ENCODE results near the gene CAMK1. TPM values are rescaled to one million over a fixed set of nuclear protein-coding genes. Genes with fewer than 3 reads are reported as not detected.

CAMK1 gene
- total and polyA plus RNA-seq, 12 donors: 6.2 to 27.1 (median 9.4) TPM

- TF ChIP-seq, protein P1, sequence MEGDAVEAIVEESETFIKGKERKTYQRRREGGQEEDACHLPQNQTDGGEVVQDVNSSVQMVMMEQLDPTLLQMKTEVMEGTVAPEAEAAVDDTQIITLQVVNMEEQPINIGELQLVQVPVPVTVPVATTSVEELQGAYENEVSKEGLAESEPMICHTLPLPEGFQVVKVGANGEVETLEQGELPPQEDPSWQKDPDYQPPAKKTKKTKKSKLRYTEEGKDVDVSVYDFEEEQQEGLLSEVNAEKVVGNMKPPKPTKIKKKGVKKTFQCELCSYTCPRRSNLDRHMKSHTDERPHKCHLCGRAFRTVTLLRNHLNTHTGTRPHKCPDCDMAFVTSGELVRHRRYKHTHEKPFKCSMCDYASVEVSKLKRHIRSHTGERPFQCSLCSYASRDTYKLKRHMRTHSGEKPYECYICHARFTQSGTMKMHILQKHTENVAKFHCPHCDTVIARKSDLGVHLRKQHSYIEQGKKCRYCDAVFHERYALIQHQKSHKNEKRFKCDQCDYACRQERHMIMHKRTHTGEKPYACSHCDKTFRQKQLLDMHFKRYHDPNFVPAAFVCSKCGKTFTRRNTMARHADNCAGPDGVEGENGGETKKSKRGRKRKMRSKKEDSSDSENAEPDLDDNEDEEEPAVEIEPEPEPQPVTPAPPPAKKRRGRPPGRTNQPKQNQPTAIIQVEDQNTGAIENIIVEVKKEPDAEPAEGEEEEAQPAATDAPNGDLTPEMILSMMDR (IDR thresholded peaks at IDR 0.05): no peak
- no peak for DNase-seq
- Histone ChIP-seq H3K27ac (no peak overlapping the region), H3K4me3 (no peak overlapping the region), H3K27me3 (peaks cover 0 to 2% (median 0%) of the 10 kb centered on the region in 7 donors), H3K9me3 (no peaks in the 10 kb centered on the region), H3K4me1 (peaks cover 0 to 2% (median 0%) of the 10 kb centered on the region in 9 donors), H3K36me3 (no peaks in the 10 kb centered on the region)
- WGBS, 2 donors: 82% methylated on average over 3 of the region's 3 CpGs
- intact Hi-C loops (cut with DNase I): loop anchor here in 1 of 10 donors (10.0 kb wide), 1 partner anchor 515 kb away; no protein-coding TSS in a partner anchor
- ATAC-seq: no peak
Measured at GRCh38 chr3:9710174-9710739, 59.5 kb downstream of the CAMK1 start.

Other genes starting within 250 kb of the CAMK1 start
- gene LHFPL4, start 216.1 kb downstream of the CAMK1 start, total RNA-seq: not detected
- gene LHFPL4, start 216.1 kb downstream of the CAMK1 start, polyA plus RNA-seq: not detected
- gene MTMR14, start 120.4 kb downstream of the CAMK1 start, total RNA-seq: 10 to 100 TPM; 28.9 to 49.6 (median 38.6) TPM
- 10 to 100 TPM; 24.2 to 48.4 TPM for gene MTMR14, start 120.4 kb downstream of the CAMK1 start, polyA plus RNA-seq
- under 1 TPM in 1 of 10 donors, not detected in 9; 0.46 TPM for gene CPNE9, start 66.1 kb downstream of the CAMK1 start, total RNA-seq
- gene CPNE9, start 66.1 kb downstream of the CAMK1 start, polyA plus RNA-seq: not detected
- 10 to 100 TPM in 4 of 10 donors, 1 to 10 TPM in 6; 7.3 to 15.1 (median 9.1) TPM for gene BRPF1, start 38.2 kb downstream of the CAMK1 start, total RNA-seq
- gene BRPF1, start 38.2 kb downstream of the CAMK1 start, polyA plus RNA-seq: 1 to 10 TPM; 7.3 to 8.5 TPM
- gene OGG1, start 20.0 kb downstream of the CAMK1 start, total RNA-seq: 10 to 100 TPM in 3 of 10 donors, 1 to 10 TPM in 7; 5.2 to 10.8 (median 8.0) TPM
- gene OGG1, start 20.0 kb downstream of the CAMK1 start, polyA plus RNA-seq: 10 to 100 TPM; 11.3 to 15.1 TPM
- 10 to 100 TPM; 38.5 to 59.6 (median 42.9) TPM for gene TADA3, start 22.5 kb upstream of the CAMK1 start, total RNA-seq
- gene TADA3, start 22.5 kb upstream of the CAMK1 start, polyA plus RNA-seq: 10 to 100 TPM; 48.7 to 51.4 TPM
- 100 to 1,000 TPM in 1 of 10 donors, 10 to 100 TPM in 9; 40.6 to 111 (median 55.0) TPM for gene ARPC4, start 23.1 kb upstream of the CAMK1 start, total RNA-seq
- gene ARPC4, start 23.1 kb upstream of the CAMK1 start, polyA plus RNA-seq: 100 to 1,000 TPM in 1 of 2 donors, 10 to 100 TPM in 1; 27.9 to 104 TPM
- gene TTLL3, start 40.3 kb upstream of the CAMK1 start, total RNA-seq: 10 to 100 TPM in 7 of 10 donors, 1 to 10 TPM in 3; 8.7 to 20.5 (median 13.7) TPM
- 10 to 100 TPM in 1 of 2 donors, 1 to 10 TPM in 1; 6.7 to 35.0 TPM for gene TTLL3, start 40.3 kb upstream of the CAMK1 start, polyA plus RNA-seq
- 10 to 100 TPM; 26.4 to 42.3 (median 29.4) TPM for gene RPUSD3, start 74.1 kb upstream of the CAMK1 start, total RNA-seq
- gene RPUSD3, start 74.1 kb upstream of the CAMK1 start, polyA plus RNA-seq: 10 to 100 TPM; 43.4 to 45.7 TPM
- gene CIDEC, start 110.3 kb upstream of the CAMK1 start, total RNA-seq: 10 to 100 TPM in 2 of 10 donors, 1 to 10 TPM in 5, under 1 TPM in 2, not detected in 1; 0.27 to 18.3 (median 4.4) TPM
- 10 to 100 TPM in 1 of 2 donors, 1 to 10 TPM in 1; 8.0 to 25.3 TPM for gene CIDEC, start 110.3 kb upstream of the CAMK1 start, polyA plus RNA-seq
- 10 to 100 TPM; 13.8 to 25.0 (median 18.0) TPM for gene JAGN1, start 120.7 kb upstream of the CAMK1 start, total RNA-seq
- gene JAGN1, start 120.7 kb upstream of the CAMK1 start, polyA plus RNA-seq: 10 to 100 TPM; 23.2 to 69.3 TPM
- gene IL17RE, start 132.9 kb upstream of the CAMK1 start, total RNA-seq: 1 to 10 TPM in 4 of 10 donors, under 1 TPM in 6; 0.16 to 2.3 (median 0.92) TPM
- gene IL17RE, start 132.9 kb upstream of the CAMK1 start, polyA plus RNA-seq: 1 to 10 TPM; 1.3 to 1.6 TPM
- gene IL17RC, start 147.2 kb upstream of the CAMK1 start, total RNA-seq: 10 to 100 TPM; 18.6 to 36.2 (median 27.9) TPM
- gene IL17RC, start 147.2 kb upstream of the CAMK1 start, polyA plus RNA-seq: 10 to 100 TPM; 40.7 to 62.3 TPM
- gene CRELD1, start 163.9 kb upstream of the CAMK1 start, total RNA-seq: 10 to 100 TPM; 49.5 to 76.5 (median 65.4) TPM
- 10 to 100 TPM; 58.0 to 92.1 TPM for gene CRELD1, start 163.9 kb upstream of the CAMK1 start, polyA plus RNA-seq
- gene PRRT3, start 182.5 kb upstream of the CAMK1 start, total RNA-seq: 1 to 10 TPM in 6 of 10 donors, under 1 TPM in 4; 0.45 to 2.0 (median 1.4) TPM
- under 1 TPM; 0.54 to 0.95 TPM for gene PRRT3, start 182.5 kb upstream of the CAMK1 start, polyA plus RNA-seq
- gene EMC3, start 216.9 kb upstream of the CAMK1 start, total RNA-seq: 100 to 1,000 TPM in 3 of 10 donors, 10 to 100 TPM in 7; 57.7 to 130 (median 77.0) TPM
- gene EMC3, start 216.9 kb upstream of the CAMK1 start, polyA plus RNA-seq: 100 to 1,000 TPM in 1 of 2 donors, 10 to 100 TPM in 1; 26.3 to 160 TPM